BLaER1 (cell line): Measurements from ENCODE around the gene SLCO2B1.
A peak's percentile ranks its signal among the peaks of the same experiment; 100 is the strongest.

Experiments
- H3K27ac ChIP-seq: shearing (Covaris generic); formaldehyde crosslinking; 2 replicates; pipeline ENCODE4 v1.8.1; 2022
- H3K27me3 ChIP-seq: shearing (Covaris generic); formaldehyde crosslinking; 2 replicates; pipeline ENCODE4 v1.8.1; 2022
- H3K36me3 ChIP-seq: shearing (Covaris generic); formaldehyde crosslinking; 2 replicates; pipeline ENCODE4 v1.8.1; 2022
- H3K4me1 ChIP-seq: shearing (Covaris generic); formaldehyde crosslinking; 2 replicates; pipeline ENCODE4 v1.8.1; 2022
- H3K4me2 ChIP-seq: shearing (Covaris generic); formaldehyde crosslinking; 2 replicates; pipeline ENCODE4 v1.8.1; 2022
- H3K4me3 ChIP-seq: shearing (Covaris generic); formaldehyde crosslinking; 2 replicates; pipeline ENCODE4 v1.8.1; 2022
- H3K9ac ChIP-seq: shearing (Covaris generic); formaldehyde crosslinking; 2 replicates; pipeline ENCODE4 v1.8.1; 2022
- H3K9me3 ChIP-seq: shearing (Covaris generic); formaldehyde crosslinking; 2 replicates; pipeline ENCODE4 v1.8.1; 2022
- H4K20me1 ChIP-seq: shearing (Covaris generic); formaldehyde crosslinking; 2 replicates; pipeline ENCODE4 v1.8.1; 2022
- Cebpa-rat ChIP-seq: shearing (Covaris generic); IDR thresholded peaks from 2 replicates; pipeline ENCODE4 v1.8.1; 2022

Gene SLCO2B1

GRCh38 chr11:75238595-75239440 is 87.9 kb downstream of the SLCO2B1 start:
- peaks cover 28% of the 10 kb centered on the region for H3K4me1 ChIP-seq
- H3K36me3 ChIP-seq, result no peaks in the 10 kb centered on the region
- no peak overlapping the region for H3K27ac ChIP-seq
- H3K27me3 ChIP-seq, result peaks cover 73% of the 10 kb centered on the region
- no peak overlapping the region for H3K9ac ChIP-seq
- H4K20me1 ChIP-seq, result peaks cover 42% of the 10 kb centered on the region
- peaks cover 11% of the 10 kb centered on the region for H3K9me3 ChIP-seq
- no peak overlapping the region for H3K4me2 ChIP-seq
- TF ChIP-seq Cebpa-rat, result no peak
- H3K4me3 ChIP-seq, result no peak overlapping the region

DNA sequence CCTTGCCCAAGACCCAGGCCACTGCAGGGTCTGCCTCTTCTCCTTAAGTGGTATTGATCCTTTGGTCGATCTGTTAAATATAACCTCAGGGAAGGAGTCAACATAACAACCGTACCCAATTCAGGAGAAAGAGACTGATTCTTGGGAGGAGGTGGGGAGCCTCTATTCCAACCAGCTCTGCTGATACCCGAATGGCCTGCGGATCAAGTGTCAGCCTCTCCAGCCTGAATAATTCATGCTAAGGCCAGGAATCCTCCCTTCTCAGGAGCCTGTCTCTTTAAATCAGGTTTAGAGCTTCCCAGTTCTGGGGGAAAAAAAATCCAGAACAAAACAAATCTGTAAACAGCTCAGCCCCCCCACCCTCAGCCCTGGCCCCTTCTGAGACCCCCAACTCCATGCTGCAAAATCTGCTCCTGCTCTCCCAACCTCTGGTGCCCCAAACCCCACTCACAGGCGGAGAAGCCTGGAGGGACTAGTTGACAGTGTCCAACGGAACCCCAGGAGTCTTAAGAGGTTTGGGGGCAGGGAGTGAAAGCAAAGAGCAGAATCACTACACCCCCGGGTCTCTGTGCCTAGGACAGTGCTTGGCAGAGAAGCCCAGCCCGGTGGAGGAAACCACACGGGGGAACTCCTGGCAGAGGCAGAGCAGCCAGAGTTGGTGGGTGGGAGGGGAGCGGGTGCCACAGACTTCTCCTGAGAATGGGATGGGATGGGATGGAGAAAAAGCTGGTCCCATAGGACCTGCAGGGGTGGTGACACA is 88.8 kb downstream of the SLCO2B1 start:
- Histone ChIP-seq H3K4me3 (0 out of 2 replicates have a peak overlapping the region, but pooled peaks have one; percentile 66), H3K9me3 (peaks cover 11% of the 10 kb centered on the region), H3K9ac (no peak overlapping the region), H4K20me1 (peaks cover 47% of the 10 kb centered on the region), H3K36me3 (no peaks in the 10 kb centered on the region), H3K27me3 (peaks cover 73% of the 10 kb centered on the region), H3K27ac (no peak overlapping the region), H3K4me1 (peaks cover 28% of the 10 kb centered on the region), H3K4me2 (no peak overlapping the region)
- no peak for TF ChIP-seq Cebpa-rat

- Histone ChIP-seq H3K4me1 (peaks cover 28% of the 10 kb centered on the region), H3K27ac (no peak within 1 kb of the TSS), H3K4me3 (peak within 1 kb of the TSS; percentile 66), H3K9me3 (peaks cover 11% of the 10 kb centered on the region), H4K20me1 (peaks cover 47% of the 10 kb centered on the region), H3K27me3 (peaks cover 73% of the 10 kb centered on the region), H3K36me3 (no peaks in the 10 kb centered on the region), H3K4me2 (peak within 1 kb of the TSS; percentile 89), H3K9ac (no peak within 1 kb of the TSS)
- TF ChIP-seq Cebpa-rat, result no peak
These were observed 89.6 kb downstream of the SLCO2B1 start, which contains the start of gene TPBGL for GRCh38 chr11:75240311-75241035. TSS of gene TPBGL (plus strand) at chr11:75240774. CDS start at chr11:75241050, 276 bp downstream.

GRCh38 chr11:75241036-75241905 is 90.4 kb downstream of the SLCO2B1 start:
- no peak for TF ChIP-seq Cebpa-rat
- Histone ChIP-seq H3K27me3 (peaks cover 71% of the 10 kb centered on the region), H3K4me1 (peaks cover 28% of the 10 kb centered on the region), H3K36me3 (no peaks in the 10 kb centered on the region), H3K9ac (no peak overlapping the region), H3K4me2 (peak overlapping the region; percentile 89), H3K9me3 (peaks cover 11% of the 10 kb centered on the region), H3K27ac (no peak overlapping the region), H3K4me3 (peak overlapping the region; percentile 66), H4K20me1 (peaks cover 47% of the 10 kb centered on the region)

DNA sequence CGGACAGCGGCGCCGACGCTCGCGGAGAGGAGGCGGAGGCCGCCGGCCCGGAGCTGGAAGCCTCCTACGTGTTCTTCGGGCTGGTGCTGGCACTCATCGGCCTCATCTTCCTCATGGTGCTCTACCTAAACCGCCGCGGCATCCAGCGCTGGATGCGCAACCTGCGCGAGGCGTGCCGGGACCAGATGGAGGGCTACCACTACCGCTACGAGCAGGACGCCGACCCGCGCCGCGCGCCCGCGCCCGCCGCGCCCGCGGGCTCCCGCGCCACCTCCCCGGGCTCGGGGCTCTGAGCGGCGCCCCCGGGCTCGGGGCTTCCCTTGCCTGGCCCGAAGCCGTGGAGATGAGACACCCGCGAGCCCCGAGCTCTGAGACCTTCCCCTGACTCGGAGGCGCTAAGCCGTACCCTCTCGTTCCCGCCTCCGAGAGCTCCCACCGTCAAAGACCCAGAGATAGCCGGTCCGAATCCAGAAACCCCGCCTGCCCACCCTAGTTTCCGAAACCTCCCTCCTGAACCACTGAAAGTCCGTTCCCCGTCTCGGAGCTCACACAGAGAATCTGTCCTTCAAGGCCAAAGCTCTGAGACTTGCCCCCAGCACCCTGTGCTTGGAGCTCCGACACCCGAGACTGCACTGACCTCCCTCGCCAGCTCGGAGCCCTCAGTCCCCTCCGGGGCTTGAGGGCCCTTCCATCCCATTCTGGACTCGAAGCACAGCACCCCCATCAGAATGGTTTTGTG is 91.2 kb downstream of the SLCO2B1 start:
- H3K36me3 ChIP-seq, result no peaks in the 10 kb centered on the region
- peaks cover 68% of the 10 kb centered on the region for H3K27me3 ChIP-seq
- peaks cover 47% of the 10 kb centered on the region for H4K20me1 ChIP-seq
- TF ChIP-seq Cebpa-rat, result no peak
- peak overlapping the region; percentile 66 for H3K4me3 ChIP-seq
- H3K4me1 ChIP-seq, result peaks cover 24% of the 10 kb centered on the region
- H3K27ac ChIP-seq, result no peak overlapping the region
- peaks cover 11% of the 10 kb centered on the region for H3K9me3 ChIP-seq
- H3K9ac ChIP-seq, result no peak overlapping the region
- H3K4me2 ChIP-seq, result peak overlapping the region; percentile 89

DNA sequence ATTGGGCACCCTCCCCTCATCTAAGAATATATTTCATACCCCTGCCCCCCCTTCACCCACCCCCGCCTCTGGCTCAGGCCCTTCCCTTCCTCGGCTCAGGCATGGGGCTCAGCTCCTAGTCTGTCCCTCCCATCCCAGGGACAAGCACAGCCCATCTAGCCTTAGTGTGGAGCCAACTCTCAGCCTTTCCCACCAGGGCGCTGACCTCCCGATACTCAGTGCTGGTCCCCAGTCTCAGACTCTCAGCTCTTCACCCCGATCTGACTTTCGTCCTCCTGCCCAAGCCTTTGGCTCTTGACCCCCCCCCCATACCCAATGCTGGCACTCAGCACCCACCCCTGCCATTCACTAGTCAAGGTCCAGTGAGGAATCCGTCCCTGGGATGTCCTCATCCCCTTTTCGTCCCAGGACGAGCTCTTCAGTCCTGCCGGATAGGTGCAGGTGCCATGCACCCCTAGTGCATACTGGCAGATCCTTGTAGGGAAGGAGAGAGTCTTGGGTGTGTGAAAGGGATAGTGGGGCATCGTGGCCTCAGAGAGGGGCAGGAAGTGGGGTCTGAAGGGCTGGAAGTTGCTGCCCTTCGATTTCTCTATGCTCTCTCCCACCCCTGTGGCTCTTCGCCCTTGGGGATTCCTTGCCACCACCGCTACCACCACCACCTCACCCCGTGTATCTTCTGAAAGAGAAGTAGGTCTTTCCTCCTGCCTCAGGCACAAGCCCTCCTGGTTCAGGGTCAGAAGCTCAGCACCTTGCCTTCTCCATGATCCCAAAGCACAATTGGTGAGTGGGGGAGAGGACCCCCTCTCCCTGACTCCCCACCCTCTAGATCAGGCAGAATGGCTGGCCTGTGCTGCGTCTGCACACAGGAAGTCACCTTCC is 92.1 kb downstream of the SLCO2B1 start:
- Histone ChIP-seq H3K4me3 (no peak overlapping the region), H3K27me3 (peaks cover 59% of the 10 kb centered on the region), H3K4me1 (peaks cover 20% of the 10 kb centered on the region), H3K36me3 (no peaks in the 10 kb centered on the region), H4K20me1 (peaks cover 46% of the 10 kb centered on the region), H3K4me2 (no peak overlapping the region), H3K9ac (no peak overlapping the region), H3K9me3 (peaks cover 11% of the 10 kb centered on the region), H3K27ac (no peak overlapping the region)
- TF ChIP-seq Cebpa-rat, result no peak

DNA sequence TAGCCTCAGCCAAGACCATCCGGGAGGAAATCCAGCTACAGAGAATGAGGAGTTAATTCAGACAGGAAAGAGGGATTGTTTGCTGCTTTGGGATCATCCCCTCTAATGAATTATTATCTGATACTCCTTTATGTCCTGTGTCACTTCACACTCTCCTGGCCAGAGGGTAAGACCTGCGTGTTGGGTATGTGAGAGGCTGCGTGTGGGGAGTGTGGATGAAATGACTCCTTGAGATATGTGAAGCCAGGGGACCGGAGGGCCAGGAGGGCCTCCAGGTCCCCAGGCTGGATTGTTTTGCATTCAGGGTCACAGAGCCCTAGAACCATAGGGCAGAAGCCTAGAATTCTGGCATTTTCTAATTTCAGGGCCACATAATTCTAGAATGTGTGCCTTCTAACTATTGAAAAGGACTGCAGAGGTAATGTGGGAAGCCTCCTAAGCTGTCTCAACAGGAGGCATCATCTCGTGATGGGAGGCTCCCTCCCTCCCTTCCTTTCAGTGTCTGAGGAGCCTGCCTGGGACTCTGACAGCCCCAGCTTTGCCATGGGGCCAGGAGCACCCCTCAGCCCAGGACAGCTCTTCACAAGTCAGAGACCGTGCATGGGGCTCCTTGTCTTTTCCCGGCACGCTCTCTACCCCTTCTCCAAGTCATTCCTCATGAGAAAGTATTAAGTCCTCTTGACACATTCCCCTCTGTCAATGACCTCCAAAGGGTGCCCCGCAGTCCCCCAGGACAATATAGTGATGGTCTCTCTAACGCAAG is 93.3 kb downstream of the SLCO2B1 start:
- Histone ChIP-seq H3K9me3 (peaks cover 11% of the 10 kb centered on the region), H4K20me1 (peaks cover 33% of the 10 kb centered on the region), H3K4me3 (no peak overlapping the region), H3K4me2 (no peak overlapping the region), H3K36me3 (no peaks in the 10 kb centered on the region), H3K27me3 (peaks cover 46% of the 10 kb centered on the region), H3K4me1 (peaks cover 20% of the 10 kb centered on the region), H3K9ac (no peak overlapping the region), H3K27ac (no peak overlapping the region)
- no peak for TF ChIP-seq Cebpa-rat
